ENCODE results near the gene ZNF865. TPM values are rescaled to one million over a fixed set of nuclear protein-coding genes. Genes with fewer than 3 reads are reported as not detected.
"Not testable (repeated sequence)": the region's sequence is repeated elsewhere in the genome, so short reads cannot be mapped to it uniquely, and the experiment has no call there.

ZNF865 gene
- 10 to 100 TPM; 16.3 to 29.4 (median 27.3) TPM for total RNA-seq
- 4.2 TPM for total RNA-seq (2013)
- 3.3 to 22.1 (median 9.1) reads per million in 29 experiments for total RNA-seq

GRCh38 chr19:55605637-55606470 is at the start of gene ZNF865:
Gene ZNF865, plus strand, starts transcription at chr19:55605647. Its CDS starts 7,972 bp downstream, at chr19:55613619.
- H3K36me3 ChIP-seq (ENCODE audit: control insufficient read depth in 2 of 2, extremely low read depth in 1 of 2, insufficient read depth in 1 of 2, low read length in 1 of 2) = peaks cover 0 to 17% of the 10 kb centered on the region in 2 donors
- ATAC-seq (replicated peaks in 1 of 4) = peak; percentile 34 to 42 (median 36)
- H3K27me3 ChIP-seq (replicated peaks in 1 of 2; ENCODE audit: control insufficient read depth in 2 of 2, extremely low read depth in 1 of 2, insufficient read depth in 2 of 2, low read length in 1 of 2) = no peaks in the 10 kb centered on the region
- peak in 34 of 35 experiments; percentile 37 to 85 (median 58) for DNase-seq
- Mint-ChIP-seq H3K27ac (peak within 1 kb of the TSS; percentile 91 to 93), H3K4me3 (peak within 1 kb of the TSS; percentile 86 to 90 (median 89)), H3K4me1 (peaks cover 61 to 77% (median 65%) of the 10 kb centered on the region in 3 donors), H3K9me3 (no peaks in the 10 kb centered on the region), H3K36me3 (peaks cover 16% of the 10 kb centered on the region), H3K27me3 (no peaks in the 10 kb centered on the region)
- peak within 1 kb of the TSS; percentile 86 for H3K27ac ChIP-seq (ENCODE audit: low read length)
- ChIA-PET POLR2A (interaction anchor here (0.5 to 0.8 kb wide), 3 partner anchors 18 to 60 kb away, joined by 3 to 4 read pairs (median 3); partner anchors contain the start of gene ZNF784 (in 1 of the 2)), CTCF (interaction anchor here (0.6 to 2.9 kb wide), 12 partner anchors 18 to 144 kb away, joined by 3 to 42 read pairs (median 4); partner anchors contain the start of genes ISOC2 (in 1 of the 2), U2AF2 (in 1 of the 2) and ZNF784 (in 1 of the 2))
- H3K4me1 ChIP-seq (ENCODE audit: control insufficient read depth in 1 of 2, extremely low read depth in 1 of 2, insufficient read depth in 2 of 2, low read length in 2 of 2) = peaks cover 16 to 53% of the 10 kb centered on the region in 2 experiments
- WGBS (ENCODE audit: insufficient coverage) = under 1% methylated on average over 34 of the region's 44 CpGs
- peak within 1 kb of the TSS; percentile 84 to 91 for H3K4me3 ChIP-seq (ENCODE audit: control insufficient read depth in 1 of 2, extremely low read depth in 1 of 2, low read length in 1 of 2)
- no peaks in the 10 kb centered on the region for H3K9me3 ChIP-seq

- WGBS (ENCODE audit: insufficient coverage) = 83% methylated on average over 5 of the region's 9 CpGs
- Mint-ChIP-seq H3K27ac (no peak overlapping the region), H3K4me1 (no peaks in the 10 kb centered on the region), H3K9me3 (peaks cover 0 to 4% (median 2%) of the 10 kb centered on the region in 3 donors), H3K4me3 (no peak overlapping the region), H3K27me3 (peaks cover 4 to 16% of the 10 kb centered on the region in 2 donors), H3K36me3 (no peaks in the 10 kb centered on the region)
- ATAC-seq (replicated peaks in 1 of 4) (no peak), DNase-seq (no peak)
- no peaks in the 10 kb centered on the region for H3K4me1 ChIP-seq (ENCODE audit: control insufficient read depth in 1 of 2, extremely low read depth in 1 of 2, insufficient read depth in 2 of 2, low read length in 2 of 2)
- peaks cover 0 to 30% of the 10 kb centered on the region in 2 experiments for H3K27me3 ChIP-seq (replicated peaks in 1 of 2; ENCODE audit: control insufficient read depth in 2 of 2, extremely low read depth in 1 of 2, insufficient read depth in 2 of 2, low read length in 1 of 2)
- no peaks in the 10 kb centered on the region for H3K9me3 ChIP-seq
- POLR2A ChIA-PET = no interaction called here
- no peak overlapping the region for H3K4me3 ChIP-seq (ENCODE audit: control insufficient read depth in 1 of 2, extremely low read depth in 1 of 2, low read length in 1 of 2)
- H3K36me3 ChIP-seq (ENCODE audit: control insufficient read depth in 2 of 2, extremely low read depth in 1 of 2, insufficient read depth in 1 of 2, low read length in 1 of 2) = no peaks in the 10 kb centered on the region
- CTCF ChIA-PET = no interaction called here
- H3K27ac ChIP-seq (ENCODE audit: low read length) = no peak overlapping the region
Observed at GRCh38 chr19:55559684-55560083, 45.8 kb upstream of the ZNF865 start.

- Mint-ChIP-seq H3K4me1 (no peaks in the 10 kb centered on the region), H3K27ac (no peak overlapping the region), H3K27me3 (peaks cover 9 to 28% of the 10 kb centered on the region in 2 donors), H3K4me3 (no peak overlapping the region), H3K9me3 (peaks cover 0 to 4% (median 2%) of the 10 kb centered on the region in 3 donors), H3K36me3 (no peaks in the 10 kb centered on the region)
- ATAC-seq (replicated peaks in 1 of 4) (no peak), DNase-seq (no peak)
- H3K36me3 ChIP-seq (ENCODE audit: control insufficient read depth in 2 of 2, extremely low read depth in 1 of 2, insufficient read depth in 1 of 2, low read length in 1 of 2) = no peaks in the 10 kb centered on the region
- H3K4me3 ChIP-seq (ENCODE audit: control insufficient read depth in 1 of 2, extremely low read depth in 1 of 2, low read length in 1 of 2) = no peak overlapping the region
- no peak overlapping the region for H3K27ac ChIP-seq (ENCODE audit: low read length)
- H3K4me1 ChIP-seq (ENCODE audit: control insufficient read depth in 1 of 2, extremely low read depth in 1 of 2, insufficient read depth in 2 of 2, low read length in 2 of 2) = no peaks in the 10 kb centered on the region
- WGBS (ENCODE audit: insufficient coverage) = 89% methylated on average over 11 of the region's 12 CpGs
- H3K27me3 ChIP-seq (replicated peaks in 1 of 2; ENCODE audit: control insufficient read depth in 2 of 2, extremely low read depth in 1 of 2, insufficient read depth in 2 of 2, low read length in 1 of 2) = peaks cover 0 to 48% of the 10 kb centered on the region in 2 experiments
- CTCF ChIA-PET = no interaction called here
- POLR2A ChIA-PET = no interaction called here
- H3K9me3 ChIP-seq = no peaks in the 10 kb centered on the region
Observed at GRCh38 chr19:55563261-55563690, 42.2 kb upstream of the ZNF865 start.

GRCh38 chr19:55566823-55567222 is 38.6 kb upstream of the ZNF865 start:
- peaks cover 0 to 29% of the 10 kb centered on the region in 2 experiments for H3K27me3 ChIP-seq (replicated peaks in 1 of 2; ENCODE audit: control insufficient read depth in 2 of 2, extremely low read depth in 1 of 2, insufficient read depth in 2 of 2, low read length in 1 of 2)
- ChIA-PET CTCF (no interaction called here), POLR2A (no interaction called here)
- no peak overlapping the region for H3K27ac ChIP-seq (ENCODE audit: low read length)
- Mint-ChIP-seq H3K9me3 (no peaks in the 10 kb centered on the region), H3K4me1 (no peaks in the 10 kb centered on the region), H3K4me3 (no peak overlapping the region), H3K27me3 (peaks cover 9 to 15% of the 10 kb centered on the region in 2 donors), H3K36me3 (no peaks in the 10 kb centered on the region), H3K27ac (no peak overlapping the region)
- no peak for ATAC-seq (replicated peaks in 1 of 4)
- 73% methylated on average over 5 of the region's 9 CpGs for WGBS (ENCODE audit: insufficient coverage)
- no peaks in the 10 kb centered on the region for H3K4me1 ChIP-seq (ENCODE audit: control insufficient read depth in 1 of 2, extremely low read depth in 1 of 2, insufficient read depth in 2 of 2, low read length in 2 of 2)
- H3K36me3 ChIP-seq (ENCODE audit: control insufficient read depth in 2 of 2, extremely low read depth in 1 of 2, insufficient read depth in 1 of 2, low read length in 1 of 2) = no peaks in the 10 kb centered on the region
- no peak overlapping the region for H3K4me3 ChIP-seq (ENCODE audit: control insufficient read depth in 1 of 2, extremely low read depth in 1 of 2, low read length in 1 of 2)
- DNase-seq = no peak
- no peaks in the 10 kb centered on the region for H3K9me3 ChIP-seq

DNA sequence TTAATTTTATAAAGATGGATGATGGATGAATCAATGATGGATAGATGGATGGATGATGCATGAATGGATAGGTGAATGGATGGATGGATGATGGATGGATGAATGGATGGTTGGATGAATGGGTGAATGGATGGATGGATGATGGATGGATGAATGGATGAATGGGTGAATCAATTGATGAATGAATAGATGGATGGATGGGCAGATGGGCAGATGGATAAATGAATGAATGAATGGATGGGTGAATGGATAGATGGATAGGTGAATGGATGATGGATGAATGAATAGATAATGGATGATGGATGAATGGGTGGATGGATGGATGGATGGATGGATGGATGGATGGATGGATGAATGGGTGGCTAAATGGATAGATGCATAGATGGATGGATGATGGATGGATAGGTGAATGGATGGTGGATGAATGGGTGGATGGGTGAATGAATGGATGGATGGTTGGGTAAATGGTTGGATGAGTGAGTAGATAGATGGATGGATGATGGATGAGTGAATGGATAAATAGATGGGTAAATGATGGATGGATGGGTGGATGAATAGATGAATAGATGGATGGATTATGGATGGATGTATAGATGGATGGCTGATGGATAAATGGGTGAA is 37.6 kb upstream of the ZNF865 start:
- Mint-ChIP-seq H3K4me1 (no peaks in the 10 kb centered on the region), H3K4me3 (no peak overlapping the region), H3K27me3 (peaks cover 9 to 15% of the 10 kb centered on the region in 2 donors), H3K9me3 (no peaks in the 10 kb centered on the region), H3K27ac (no peak overlapping the region), H3K36me3 (no peaks in the 10 kb centered on the region)
- DNase-seq (no peak), ATAC-seq (replicated peaks in 1 of 4) (no peak)
- H3K4me1 ChIP-seq (ENCODE audit: control insufficient read depth in 1 of 2, extremely low read depth in 1 of 2, insufficient read depth in 2 of 2, low read length in 2 of 2) = no peaks in the 10 kb centered on the region
- H3K27me3 ChIP-seq (replicated peaks in 1 of 2; ENCODE audit: control insufficient read depth in 2 of 2, extremely low read depth in 1 of 2, insufficient read depth in 2 of 2, low read length in 1 of 2) = peaks cover 0 to 29% of the 10 kb centered on the region in 2 experiments
- no peaks in the 10 kb centered on the region for H3K36me3 ChIP-seq (ENCODE audit: control insufficient read depth in 2 of 2, extremely low read depth in 1 of 2, insufficient read depth in 1 of 2, low read length in 1 of 2)
- ChIA-PET CTCF (interaction anchor here in 1 of 2 donors (0.7 kb wide), 1 partner anchor 478 kb away, joined by 3 read pairs; no protein-coding TSS in a partner anchor), POLR2A (no interaction called here)
- H3K9me3 ChIP-seq = no peaks in the 10 kb centered on the region
- no peak overlapping the region for H3K27ac ChIP-seq (ENCODE audit: low read length)
- H3K4me3 ChIP-seq (ENCODE audit: control insufficient read depth in 1 of 2, extremely low read depth in 1 of 2, low read length in 1 of 2) = no peak overlapping the region

DNA sequence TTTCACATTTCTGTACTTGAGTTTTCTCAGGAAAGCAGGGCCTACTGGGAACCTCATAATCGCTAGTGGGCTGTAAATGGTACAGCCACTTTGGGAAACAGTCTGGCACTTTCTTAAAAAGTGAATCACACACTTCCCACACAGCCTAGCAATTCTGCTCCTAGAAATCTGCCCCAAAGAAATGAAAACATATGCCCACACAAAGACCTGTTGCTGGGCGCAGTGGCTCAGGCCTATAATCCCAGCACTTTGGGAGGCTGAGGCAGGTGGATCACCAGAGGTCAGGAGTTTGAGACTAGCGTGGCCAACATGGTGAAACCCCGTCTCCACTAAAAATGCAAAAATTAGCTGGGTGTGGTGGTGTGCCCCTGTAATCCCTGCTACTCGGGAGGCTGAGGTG is 36.0 kb upstream of the ZNF865 start:
- CTCF ChIA-PET, H3K27ac Mint-ChIP-seq, H3K4me1 Mint-ChIP-seq: not testable (repeated sequence)

More for the DNA sequence above, 36.0 kb upstream of the ZNF865 start:
- H3K9me3 Mint-ChIP-seq; DNase-seq; H3K36me3 ChIP-seq (ENCODE audit: control insufficient read depth in 2 of 2, extremely low read depth in 1 of 2, insufficient read depth in 1 of 2, low read length in 1 of 2); H3K4me1 ChIP-seq (ENCODE audit: control insufficient read depth in 1 of 2, extremely low read depth in 1 of 2, insufficient read depth in 2 of 2, low read length in 2 of 2); ATAC-seq (replicated peaks in 1 of 4); H3K9me3 ChIP-seq; H3K27ac ChIP-seq (ENCODE audit: low read length); H3K4me3 ChIP-seq (ENCODE audit: control insufficient read depth in 1 of 2, extremely low read depth in 1 of 2, low read length in 1 of 2); H3K4me3 Mint-ChIP-seq; H3K36me3 Mint-ChIP-seq: not testable (repeated sequence)
- 96% methylated on average over 5 of the region's 5 CpGs for WGBS (ENCODE audit: insufficient coverage)
- peaks cover 0 to 23% of the 10 kb centered on the region in 2 experiments for H3K27me3 ChIP-seq (replicated peaks in 1 of 2; ENCODE audit: control insufficient read depth in 2 of 2, extremely low read depth in 1 of 2, insufficient read depth in 2 of 2, low read length in 1 of 2)
- H3K27me3 Mint-ChIP-seq = peaks cover 5 to 15% of the 10 kb centered on the region in 2 donors
- POLR2A ChIA-PET = interaction anchor here in 1 of 2 donors (0.7 kb wide), 1 partner anchor 165 kb away, joined by 7 read pairs; no protein-coding TSS in a partner anchor
